HCT116 (cell line): ENCODE results near the gene LHFPL6.

ENCODE experiments used
- CBX3 ChIP-seq: IDR thresholded peaks from 2 replicates; pipeline ENCODE4 v1.6.1; 2012; ENCODE audit warnings: low read depth
- CEBPB ChIP-seq: IDR thresholded peaks from 2 replicates; pipeline ENCODE4 v1.6.1; 2012; ENCODE audit warnings: low read depth
- CTCF ChIP-seq, 3 experiments: fragments of 200-600 bp in 1 of 3; sonication (generic) in 1 of 3; IDR thresholded peaks in 2 of 3; conservative IDR thresholded peaks in 1 of 3; 2 replicates each; pipeline ENCODE4 v1.5.1; 2012 to 2017; ENCODE audit warnings: low read depth in 2 of 3, low read length in 2 of 3, antibody characterized with exemption in 1 of 3, borderline replicate concordance in 1 of 3, control low read depth in 1 of 3, mild to moderate bottlenecking in 1 of 3, mixed read lengths in 1 of 3, mixed run types in 1 of 3, moderate library complexity in 1 of 3; ENCODE audit not compliant: insufficient read depth in 1 of 3
- FOSL1 ChIP-seq: IDR thresholded peaks from 2 replicates; pipeline ENCODE4 v1.6.1; 2012; ENCODE audit warnings: low read depth
- MAX ChIP-seq: IDR thresholded peaks from 2 replicates; pipeline ENCODE4 v1.6.1; 2012
- POLR2A ChIP-seq: IDR thresholded peaks from 2 replicates; pipeline ENCODE4 v1.7.0; 2011; ENCODE audit warnings: borderline replicate concordance; ENCODE audit not compliant: insufficient read depth, insufficient read length; ENCODE audit errors: extremely low read depth
- POLR2AphosphoS5 ChIP-seq: IDR thresholded peaks from 2 replicates; pipeline ENCODE4 v1.6.1; 2011; ENCODE audit warnings: mild to moderate bottlenecking, low read depth, low read length, moderate library complexity
- RAD21 ChIP-seq: IDR thresholded peaks from 2 replicates; pipeline ENCODE4 v1.6.1; 2012; ENCODE audit warnings: low read depth, mild to moderate bottlenecking
- SIN3A ChIP-seq: IDR thresholded peaks from 2 replicates; pipeline ENCODE4 v1.6.1; 2012; ENCODE audit warnings: low read depth
- SP1 ChIP-seq: IDR thresholded peaks from 2 replicates; pipeline ENCODE4 v1.6.1; 2012; ENCODE audit warnings: low read depth
- SRF ChIP-seq: IDR thresholded peaks from 2 replicates; pipeline ENCODE4 v1.6.1; 2012; ENCODE audit warnings: low read depth
- TCF7L2 ChIP-seq: IDR thresholded peaks from 2 replicates; pipeline ENCODE4 v1.7.0; 2011; ENCODE audit warnings: borderline replicate concordance, inconsistent platforms; ENCODE audit not compliant: insufficient read depth, insufficient read length; ENCODE audit errors: extremely low read depth
- YY1 ChIP-seq: IDR thresholded peaks from 2 replicates; pipeline ENCODE4 v1.6.1; 2011; ENCODE audit warnings: low read length, low read depth, moderate library complexity, mild to moderate bottlenecking; ENCODE audit not compliant: insufficient replicate concordance; ENCODE audit errors: extremely low read depth

- TF ChIP-seq CTCF (IDR thresholded peaks at IDR 0.05 in 2 of 3, conservative IDR thresholded peaks at IDR 0.05 in 1 of 3; ENCODE audit: borderline replicate concordance in 1 of 3, insufficient read depth in 1 of 3, low read depth in 2 of 3, low read length in 2 of 3) (no peak), POLR2A (no peak), RAD21 (no peak), YY1 (no peak), TCF7L2 (no peak), MAX (no peak), SRF (no peak), POLR2AphosphoS5 (no peak), FOSL1 (no peak), CEBPB (no peak), SIN3A (no peak), SP1 (no peak), CBX3 (no peak)
Measured at GRCh38 chr13:39516096-39516495, 86.9 kb downstream of the LHFPL6 start.
